ENCODE data around the gene PCDH12.

DNA sequence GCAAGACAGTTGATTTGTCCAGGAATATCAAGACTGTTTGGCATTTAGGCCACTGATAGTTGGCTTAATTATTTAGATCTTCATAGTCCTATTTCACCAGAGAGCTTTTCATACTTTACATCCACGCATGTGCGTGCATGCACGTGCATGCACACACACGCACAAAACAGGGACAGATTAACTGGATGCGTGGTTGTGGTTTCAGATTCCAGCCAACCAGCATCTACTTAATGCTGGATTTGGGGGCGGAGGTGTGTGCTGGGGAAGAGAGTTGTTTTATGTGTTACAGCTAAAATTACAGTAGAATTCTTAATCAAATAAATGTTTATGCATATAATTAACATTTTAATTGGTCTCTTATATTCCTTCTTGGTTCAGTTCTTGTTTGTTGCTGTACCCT is 18.2 kb upstream of the PCDH12 start:
- TF ChIP-seq, protein P1, sequence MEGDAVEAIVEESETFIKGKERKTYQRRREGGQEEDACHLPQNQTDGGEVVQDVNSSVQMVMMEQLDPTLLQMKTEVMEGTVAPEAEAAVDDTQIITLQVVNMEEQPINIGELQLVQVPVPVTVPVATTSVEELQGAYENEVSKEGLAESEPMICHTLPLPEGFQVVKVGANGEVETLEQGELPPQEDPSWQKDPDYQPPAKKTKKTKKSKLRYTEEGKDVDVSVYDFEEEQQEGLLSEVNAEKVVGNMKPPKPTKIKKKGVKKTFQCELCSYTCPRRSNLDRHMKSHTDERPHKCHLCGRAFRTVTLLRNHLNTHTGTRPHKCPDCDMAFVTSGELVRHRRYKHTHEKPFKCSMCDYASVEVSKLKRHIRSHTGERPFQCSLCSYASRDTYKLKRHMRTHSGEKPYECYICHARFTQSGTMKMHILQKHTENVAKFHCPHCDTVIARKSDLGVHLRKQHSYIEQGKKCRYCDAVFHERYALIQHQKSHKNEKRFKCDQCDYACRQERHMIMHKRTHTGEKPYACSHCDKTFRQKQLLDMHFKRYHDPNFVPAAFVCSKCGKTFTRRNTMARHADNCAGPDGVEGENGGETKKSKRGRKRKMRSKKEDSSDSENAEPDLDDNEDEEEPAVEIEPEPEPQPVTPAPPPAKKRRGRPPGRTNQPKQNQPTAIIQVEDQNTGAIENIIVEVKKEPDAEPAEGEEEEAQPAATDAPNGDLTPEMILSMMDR (conservative IDR thresholded peaks at IDR 0.05; ENCODE audit: low read length), result no peak
- TF ChIP-seq EZH2phosphoT487 (IDR thresholded peaks at IDR 0.05; ENCODE audit: borderline replicate concordance), result no peak

Measured in Loucy (cell line).